Duodenal mucosa (tissue), 2 donors: ENCODE measurements around the gene BPIFA1.

Experiments
- H3K27ac ChIP-seq: one replicate; pipeline ENCODE4 v1.7.0; 2013; ENCODE audit warnings: low read depth, low read length
- H3K27me3 ChIP-seq, 2 donors: one replicate each; pipeline ENCODE4 v1.7.0; 2013; ENCODE audit warnings: low read length in 2 of 2, control low read depth in 1 of 2; ENCODE audit not compliant: insufficient read depth in 2 of 2, control insufficient read depth in 1 of 2
- H3K36me3 ChIP-seq, 2 donors: one replicate each; pipeline ENCODE4 v1.7.0; 2013; ENCODE audit warnings: low read length in 2 of 2, control low read depth in 1 of 2; ENCODE audit not compliant: insufficient read depth in 2 of 2, control insufficient read depth in 1 of 2
- H3K4me1 ChIP-seq, 2 donors: one replicate each; pipeline ENCODE4 v1.7.0; 2013; ENCODE audit warnings: low read length in 2 of 2, control low read depth in 1 of 2; ENCODE audit not compliant: insufficient read depth in 2 of 2, control insufficient read depth in 1 of 2
- H3K4me3 ChIP-seq, 2 donors: one replicate each; pipeline ENCODE4 v1.7.0; 2013; ENCODE audit warnings: low read length in 2 of 2, low read depth in 1 of 2
- H3K9ac ChIP-seq, 2 donors: one replicate each; pipeline ENCODE4 v1.7.0; 2013; ENCODE audit warnings: low read length in 2 of 2, low read depth in 1 of 2
- H3K9me3 ChIP-seq, 2 donors: one replicate each; pipeline ENCODE4 v1.7.0; 2013; ENCODE audit warnings: low read length in 2 of 2, control low read depth in 1 of 2; ENCODE audit not compliant: control insufficient read depth in 1 of 2

The BPIFA1 gene

DNA sequence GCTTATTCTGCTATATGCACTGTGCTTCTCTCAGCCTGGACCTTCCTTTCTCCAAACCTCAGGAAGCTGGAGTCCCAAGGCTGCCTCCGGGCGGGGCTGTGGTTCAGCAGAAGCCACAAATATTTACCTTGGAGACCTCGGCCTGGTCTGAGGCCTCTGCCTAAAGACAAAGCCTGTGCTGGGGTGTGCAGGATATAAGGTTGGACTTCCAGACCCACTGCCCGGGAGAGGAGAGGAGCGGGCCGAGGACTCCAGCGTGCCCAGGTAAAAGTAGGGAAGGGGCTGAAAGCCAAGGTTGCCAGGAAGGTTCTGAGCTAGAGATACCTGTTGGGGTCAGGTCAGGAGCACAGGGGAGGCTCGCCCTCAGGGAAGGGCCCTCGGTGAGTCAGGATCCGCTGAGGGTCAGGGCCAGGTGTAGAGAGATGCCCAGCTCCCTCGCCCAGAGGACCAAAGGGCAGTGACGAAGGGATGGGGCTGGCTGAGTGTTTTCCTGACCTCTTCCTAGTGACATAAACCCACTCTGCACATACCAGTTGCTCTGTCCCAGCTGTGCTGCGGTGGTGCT, 47.3 kb downstream of the BPIFA1 start, which contains the start of gene BPIFB1:
BPIFB1 (plus strand) TSS at position 224 of the 565 bp plus-strand sequence. CDS start 2,860 bp downstream, outside the sequence.
- peaks cover under 1 to 5% of the 10 kb centered on the region in 2 donors for H3K27me3 ChIP-seq
- no peak within 1 kb of the TSS for H3K4me3 ChIP-seq
- H3K9me3 ChIP-seq, result no peaks in the 10 kb centered on the region
- no peaks in the 10 kb centered on the region for H3K4me1 ChIP-seq
- H3K27ac ChIP-seq, result no peak within 1 kb of the TSS
- H3K36me3 ChIP-seq, result no peaks in the 10 kb centered on the region
- no peak within 1 kb of the TSS for H3K9ac ChIP-seq

DNA sequence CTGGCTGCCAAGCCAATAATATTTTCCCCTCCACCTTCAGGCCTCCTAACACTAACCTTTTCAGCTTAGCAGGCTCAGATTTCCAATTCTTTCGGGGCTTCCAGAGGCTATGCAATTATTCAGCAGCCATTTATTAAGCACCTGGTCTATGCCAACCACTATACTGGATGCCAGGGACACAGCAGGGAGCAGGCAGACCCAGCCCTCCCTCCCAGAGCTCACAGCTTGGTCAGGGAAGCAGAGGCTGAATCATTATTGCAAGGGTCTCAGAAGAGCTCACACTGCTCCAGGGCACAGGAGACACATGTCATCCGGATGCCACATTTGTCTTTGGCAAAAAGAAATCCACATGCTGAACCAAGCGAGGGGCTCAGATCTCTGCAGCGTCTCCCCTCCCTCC, 48.5 kb downstream of the BPIFA1 start:
- no peaks in the 10 kb centered on the region for H3K4me1 ChIP-seq
- peaks cover 3 to 5% of the 10 kb centered on the region in 2 donors for H3K27me3 ChIP-seq
- H3K9ac ChIP-seq, result no peak overlapping the region
- no peak overlapping the region for H3K4me3 ChIP-seq
- H3K9me3 ChIP-seq, result no peaks in the 10 kb centered on the region
- no peaks in the 10 kb centered on the region for H3K36me3 ChIP-seq
- H3K27ac ChIP-seq, result no peak overlapping the region

DNA sequence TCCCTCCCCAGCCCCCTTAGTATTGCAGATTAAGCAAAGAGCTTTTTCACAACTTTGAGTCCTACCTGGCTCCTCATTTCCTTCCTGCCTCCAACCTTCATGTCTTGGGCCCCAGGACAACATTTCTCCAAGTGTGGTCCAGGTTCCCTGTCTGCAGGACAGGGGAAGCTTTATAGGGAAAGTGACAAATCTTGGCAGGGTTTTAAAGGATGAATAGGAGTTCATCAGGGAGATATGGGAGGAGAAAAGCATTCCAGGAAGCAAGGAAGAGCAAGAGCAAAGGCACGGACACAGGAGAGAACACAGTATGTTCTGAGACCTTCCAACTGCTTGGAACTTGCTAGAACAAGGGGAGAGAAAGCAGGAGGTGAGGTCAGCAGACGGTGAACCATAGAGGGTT, 49.1 kb downstream of the BPIFA1 start:
- no peak overlapping the region for H3K27ac ChIP-seq
- no peak overlapping the region for H3K9ac ChIP-seq
- no peaks in the 10 kb centered on the region for H3K4me1 ChIP-seq
- no peaks in the 10 kb centered on the region for H3K9me3 ChIP-seq
- H3K4me3 ChIP-seq, result no peak overlapping the region
- no peaks in the 10 kb centered on the region for H3K36me3 ChIP-seq
- H3K27me3 ChIP-seq, result peaks cover 3 to 5% of the 10 kb centered on the region in 2 donors

- Histone ChIP-seq H3K4me3 (no peak overlapping the region), H3K27me3 (peaks cover 3 to 5% of the 10 kb centered on the region in 2 donors)
Observed at GRCh38 chr20:33285861-33286495, 50.2 kb downstream of the BPIFA1 start.

DNA sequence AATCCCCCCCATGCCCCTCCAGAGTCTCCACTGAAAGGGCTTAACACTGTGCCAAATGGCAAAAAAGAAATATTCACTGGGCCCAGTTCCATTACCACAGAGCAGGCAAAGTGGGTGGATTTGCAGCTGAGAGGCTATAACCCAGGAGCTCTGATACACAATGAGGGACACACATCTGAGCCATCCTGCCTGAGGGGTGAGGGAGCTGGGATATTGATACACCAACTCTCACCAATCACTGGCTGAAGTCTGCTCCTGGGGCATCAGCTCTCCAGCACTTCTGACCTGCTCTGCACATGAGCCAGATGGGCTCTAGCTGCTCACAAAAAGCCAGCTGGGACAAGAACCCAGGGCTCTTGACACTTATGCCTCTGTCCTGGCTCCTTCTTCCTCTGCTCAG, 52.1 kb downstream of the BPIFA1 start:
- Histone ChIP-seq H3K4me1 (no peaks in the 10 kb centered on the region), H3K27me3 (peaks cover 3 to 5% of the 10 kb centered on the region in 2 donors), H3K4me3 (no peak overlapping the region), H3K9me3 (no peaks in the 10 kb centered on the region), H3K27ac (no peak overlapping the region), H3K9ac (no peak overlapping the region), H3K36me3 (no peaks in the 10 kb centered on the region)

More at GRCh38 chr20:33285861-33286495, 50.2 kb downstream of the BPIFA1 start:
- H3K36me3 ChIP-seq, result no peaks in the 10 kb centered on the region
- H3K4me1 ChIP-seq, result no peaks in the 10 kb centered on the region
- no peaks in the 10 kb centered on the region for H3K9me3 ChIP-seq
- no peak overlapping the region for H3K27ac ChIP-seq
- H3K9ac ChIP-seq, result no peak overlapping the region

- no peaks in the 10 kb centered on the region for H3K36me3 ChIP-seq
- no peak overlapping the region for H3K27ac ChIP-seq
- peaks cover 3 to 5% of the 10 kb centered on the region in 2 donors for H3K27me3 ChIP-seq
- H3K4me3 ChIP-seq, result no peak overlapping the region
- H3K9me3 ChIP-seq, result no peaks in the 10 kb centered on the region
- H3K9ac ChIP-seq, result no peak overlapping the region
- H3K4me1 ChIP-seq, result no peaks in the 10 kb centered on the region
Observed at GRCh38 chr20:33290852-33291251, 55.1 kb downstream of the BPIFA1 start.

GRCh38 chr20:33291416-33291815, 55.6 kb downstream of the BPIFA1 start:
- Histone ChIP-seq H3K9me3 (no peaks in the 10 kb centered on the region), H3K4me3 (no peak overlapping the region), H3K27me3 (peaks cover 3 to 5% of the 10 kb centered on the region in 2 donors), H3K36me3 (no peaks in the 10 kb centered on the region), H3K9ac (no peak overlapping the region), H3K4me1 (no peaks in the 10 kb centered on the region), H3K27ac (no peak overlapping the region)

- no peak overlapping the region for H3K27ac ChIP-seq
- peaks cover 3 to 5% of the 10 kb centered on the region in 2 donors for H3K27me3 ChIP-seq
- no peak overlapping the region for H3K4me3 ChIP-seq
- H3K4me1 ChIP-seq, result no peaks in the 10 kb centered on the region
- no peaks in the 10 kb centered on the region for H3K9me3 ChIP-seq
- H3K36me3 ChIP-seq, result no peaks in the 10 kb centered on the region
- no peak overlapping the region for H3K9ac ChIP-seq
Observed at GRCh38 chr20:33291830-33292355, 56.1 kb downstream of the BPIFA1 start.
